Measurements from ENCODE around the gene RELCH. TPM values are rescaled to one million over a fixed set of nuclear protein-coding genes. Genes with fewer than 3 reads are reported as not detected.

Gene RELCH
- total and polyA plus RNA-seq, 10 of the 15 experiments (the other 5 are each of a cell fraction or from before 2014, with no cell fraction given) = 3.1 to 23.6 (median 14.5) TPM

DNA sequence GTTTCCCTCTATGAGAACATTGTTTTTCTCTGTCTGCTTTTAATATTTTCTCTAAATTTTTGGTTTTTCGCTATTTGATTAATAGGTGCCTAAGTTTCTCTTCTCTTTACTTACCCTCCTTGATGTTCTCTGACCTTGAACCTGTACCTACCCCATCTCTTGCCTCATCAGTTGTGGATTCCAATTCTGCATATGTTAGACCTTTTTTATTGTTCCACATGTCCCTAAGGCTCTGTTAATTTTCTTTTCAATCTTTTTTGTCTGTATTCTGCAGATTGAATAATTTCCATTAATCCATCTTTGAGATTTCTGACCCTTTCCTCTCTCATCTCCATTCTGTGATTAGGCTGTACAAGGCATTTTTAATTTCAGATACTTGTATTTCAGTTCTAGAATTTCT, 23.1 kb downstream of the RELCH start:
- no peak overlapping the region for H3K4me2 ChIP-seq (ENCODE audit: control insufficient read depth, insufficient read depth)
- BruUV-seq (replicated peaks) = no TSS peak
- in situ Hi-C loops (cut with MboI) (no loop called here), intact Hi-C loops (cut with micrococcal nuclease; ENCODE audit: unreplicated experiment) (no loop called here)
- no peak overlapping the region for H3K9ac ChIP-seq (ENCODE audit: control insufficient read depth, insufficient read depth, low read length)
- H2AFZ ChIP-seq (ENCODE audit: control insufficient read depth, low read depth, low read length) = no peak overlapping the region
- CTCF ChIA-PET = interaction anchor here (1.3 kb wide), 1 partner anchor 18 kb away, joined by 3 read pairs; no protein-coding TSS in a partner anchor
- H3K9me3 ChIP-seq (replicated peaks; ENCODE audit: control insufficient read depth, insufficient read depth, low read length) = peaks cover 2% of the 10 kb centered on the region; the same call in 2 of the 3 replicates
- H3K36me3 ChIP-seq (ENCODE audit: control insufficient read depth in 2 of 2, insufficient read depth in 2 of 2, low read length in 1 of 2) = peaks cover 7 to 12% of the 10 kb centered on the region in 2 experiments
- POLR2A ChIA-PET = no interaction called here
- ATAC-seq (no peak), FAIRE-seq (no peak), DNase-seq (ENCODE audit: low read depth, low spot score) (no peak)
- WGBS (ENCODE audit: insufficient coverage, insufficient replicate concordance, low lambda C conversion rate, missing lambda C conversion rate) = 88% methylated on average over 1 of the region's 1 CpG
- RAD21 ChIA-PET (ENCODE audit: unreplicated experiment) = interaction anchor here (1.0 to 1.2 kb wide), 2 partner anchors 9 to 27 kb away, joined by 4 to 8 read pairs; no protein-coding TSS in a partner anchor
- no peaks in the 10 kb centered on the region for H4K20me1 ChIP-seq (ENCODE audit: control insufficient read depth, insufficient read depth)
- H3K79me2 ChIP-seq (ENCODE audit: control insufficient read depth, insufficient read depth, low read length) = peaks cover 33% of the 10 kb centered on the region
- no peak overlapping the region for H3K4me3 ChIP-seq
- no peaks in the 10 kb centered on the region for H3K4me1 ChIP-seq (ENCODE audit: control insufficient read depth, insufficient read depth, low read length)
- SMC1A ChIA-PET (ENCODE audit: uncharacterized antibody, unreplicated experiment) = interaction anchor here (0.8 to 1.0 kb wide), 2 partner anchors 10 to 39 kb away, joined by 3 read pairs; no protein-coding TSS in a partner anchor
- no peaks in the 10 kb centered on the region for H3K27me3 ChIP-seq (replicated peaks in 1 of 2; ENCODE audit: control insufficient read depth in 2 of 2, insufficient read depth in 2 of 2, low read length in 1 of 2)
- H3K27ac ChIP-seq (ENCODE audit: control insufficient read depth, insufficient read depth) = no peak overlapping the region
- TF ChIP-seq SUPT20H (IDR thresholded peaks at IDR 0.05; ENCODE audit: borderline replicate concordance, control insufficient read depth, low read depth, low read length) (no peak), HDAC6 (IDR thresholded peaks at IDR 0.05; ENCODE audit: unreplicated experiment) (no peak), ZBTB40 (IDR thresholded peaks at IDR 0.05; ENCODE audit: borderline replicate concordance) (no peak), RELA (IDR thresholded peaks at IDR 0.05; ENCODE audit: borderline replicate concordance, partially characterized antibody) (no peak), CBX5 (IDR thresholded peaks at IDR 0.05; ENCODE audit: low read depth) (no peak), RBBP5 (conservative IDR thresholded peaks at IDR 0.05) (no peak), E2F8 (IDR thresholded peaks at IDR 0.05; ENCODE audit: low read depth, partially characterized antibody) (no peak), SPI1 (IDR thresholded peaks at IDR 0.05; ENCODE audit: borderline replicate concordance, insufficient read depth, low read depth, low read length) (no peak), MYC (IDR thresholded peaks at IDR 0.05; ENCODE audit: insufficient read depth, insufficient read length, insufficient replicate concordance, low read length, severe bottlenecking) (no peak), ETV6 (conservative IDR thresholded peaks at IDR 0.05 in 1 of 2, IDR thresholded peaks at IDR 0.05 in 1 of 2; ENCODE audit: borderline replicate concordance in 1 of 2, low read depth in 1 of 2) (no peak), STAT1 (conservative IDR thresholded peaks at IDR 0.05) (no peak), ZNF384 (IDR thresholded peaks at IDR 0.05; ENCODE audit: borderline replicate concordance, low read depth, low read length) (no peak), SMAD5 (IDR thresholded peaks at IDR 0.05; ENCODE audit: low read depth) (no peak), LARP7 (IDR thresholded peaks at IDR 0.05) (no peak), NFXL1 (IDR thresholded peaks at IDR 0.05; ENCODE audit: borderline replicate concordance) (no peak), CBFB (IDR thresholded peaks at IDR 0.05; ENCODE audit: low read depth) (no peak), NR2F1 (conservative IDR thresholded peaks at IDR 0.05) (no peak)
- TF ChIP-seq, protein P1, sequence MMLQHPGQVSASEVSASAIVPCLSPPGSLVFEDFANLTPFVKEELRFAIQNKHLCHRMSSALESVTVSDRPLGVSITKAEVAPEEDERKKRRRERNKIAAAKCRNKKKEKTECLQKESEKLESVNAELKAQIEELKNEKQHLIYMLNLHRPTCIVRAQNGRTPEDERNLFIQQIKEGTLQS (IDR thresholded peaks at IDR 0.05; ENCODE audit: borderline replicate concordance, extremely low read depth, low read depth, low read length) = no peak
